Hepatic stellate cell (primary cell): ENCODE data around the gene NUCB1.
"Not testable (repeated sequence)": the region's sequence is repeated elsewhere in the genome, so short reads cannot be mapped to it uniquely, and the experiment has no call there.

Source experiments
- DNase-seq: peaks from one replicate; pipeline ENCODE4 v3.0.0; 2011; ENCODE audit warnings: low spot score

NUCB1 gene

GRCh38 chr19:48874303-48875135, 25.6 kb upstream of the NUCB1 start:
- peak; percentile 41 for DNase-seq

GRCh38 chr19:48876043-48876981, 23.8 kb upstream of the NUCB1 start:
- not testable (repeated sequence) for DNase-seq

- no peak for DNase-seq
These were observed 22.3 kb upstream of the NUCB1 start for GRCh38 chr19:48877855-48878195.

GRCh38 chr19:48878196-48879024, 21.7 kb upstream of the NUCB1 start:
- no peak for DNase-seq

GRCh38 chr19:48879025-48879637, 21.0 kb upstream of the NUCB1 start:
- no peak for DNase-seq

- not testable (repeated sequence) for DNase-seq
These were observed 20.4 kb upstream of the NUCB1 start for GRCh38 chr19:48879696-48880095.

- DNase-seq, result no peak
These were observed 18.1 kb upstream of the NUCB1 start for GRCh38 chr19:48881741-48882657.

GRCh38 chr19:48883726-48884125, 16.4 kb upstream of the NUCB1 start:
- no peak for DNase-seq

- DNase-seq, result no peak
These were observed 12.1 kb upstream of the NUCB1 start for GRCh38 chr19:48887861-48888612.

GRCh38 chr19:48889496-48889895, 10.6 kb upstream of the NUCB1 start:
- DNase-seq, result not testable (repeated sequence)

- no peak for DNase-seq
These were observed 9.6 kb upstream of the NUCB1 start for GRCh38 chr19:48890551-48890950.

GRCh38 chr19:48895226-48895625, 4.9 kb upstream of the NUCB1 start:
- no peak for DNase-seq

- DNase-seq, result no peak
These were observed 3.9 kb upstream of the NUCB1 start for GRCh38 chr19:48896191-48896720.

- DNase-seq, result no peak
These were observed 2.9 kb upstream of the NUCB1 start for GRCh38 chr19:48897181-48897580.

GRCh38 chr19:48899386-48899749, 744 bp upstream of the NUCB1 start:
- not testable (repeated sequence) for DNase-seq

- peak; percentile 84 for DNase-seq
These were observed 630 bp downstream of the NUCB1 start for GRCh38 chr19:48900477-48901406.

- DNase-seq, result not testable (repeated sequence)
These were observed 2.2 kb downstream of the NUCB1 start for GRCh38 chr19:48902291-48902690.

GRCh38 chr19:48903788-48904187, 3.7 kb downstream of the NUCB1 start:
- DNase-seq, result not testable (repeated sequence)
